ENCODE data around the gene ORM2. TPM values are rescaled to one million over a fixed set of nuclear protein-coding genes. Genes with fewer than 3 reads are reported as not detected.

ORM2 gene
- polyA plus RNA-seq, 1 donor = not detected

- DNase-seq (ENCODE audit: low read depth) = no peak
These were observed 35.0 kb upstream of the ORM2 start for GRCh38 chr9:114294664-114295063.

GRCh38 chr9:114296338-114296737, 33.3 kb upstream of the ORM2 start:
- no peak for DNase-seq (ENCODE audit: low read depth)

GRCh38 chr9:114299286-114300152, 30.1 kb upstream of the ORM2 start:
- DNase-seq (ENCODE audit: low read depth) = no peak

GRCh38 chr9:114300153-114300845, 29.4 kb upstream of the ORM2 start:
- DNase-seq (ENCODE audit: low read depth) = no peak

GRCh38 chr9:114300846-114301797, 28.5 kb upstream of the ORM2 start:
- no peak for DNase-seq (ENCODE audit: low read depth)

- no peak for DNase-seq (ENCODE audit: low read depth)
These were observed 27.7 kb upstream of the ORM2 start for GRCh38 chr9:114301798-114302565.

GRCh38 chr9:114302727-114303126, 26.9 kb upstream of the ORM2 start:
- no peak for DNase-seq (ENCODE audit: low read depth)

- no peak for DNase-seq (ENCODE audit: low read depth)
These were observed 26.1 kb upstream of the ORM2 start for GRCh38 chr9:114303571-114303970.

- DNase-seq (ENCODE audit: low read depth) = no peak
These were observed 25.7 kb upstream of the ORM2 start for GRCh38 chr9:114303977-114304376.

GRCh38 chr9:114304416-114305188, 25.1 kb upstream of the ORM2 start:
- DNase-seq (ENCODE audit: low read depth) = no peak

- DNase-seq (ENCODE audit: low read depth) = no peak
These were observed 21.8 kb upstream of the ORM2 start for GRCh38 chr9:114307899-114308267.

GRCh38 chr9:114308361-114308950, 21.2 kb upstream of the ORM2 start:
- DNase-seq (ENCODE audit: low read depth) = no peak

- DNase-seq (ENCODE audit: low read depth) = no peak
These were observed 20.6 kb upstream of the ORM2 start for GRCh38 chr9:114309096-114309495.

GRCh38 chr9:114310471-114311450, 18.9 kb upstream of the ORM2 start:
- no peak for DNase-seq (ENCODE audit: low read depth)

- DNase-seq (ENCODE audit: low read depth) = no peak
These were observed 17.8 kb upstream of the ORM2 start for GRCh38 chr9:114311571-114312512.

- DNase-seq (ENCODE audit: low read depth) = no peak
These were observed 17.2 kb upstream of the ORM2 start for GRCh38 chr9:114312513-114312875.

- DNase-seq (ENCODE audit: low read depth) = no peak
These were observed 16.5 kb upstream of the ORM2 start for GRCh38 chr9:114313186-114313585.
